ENCODE measurements around the gene APOBEC3H. TPM values are rescaled to one million over a fixed set of nuclear protein-coding genes. Genes with fewer than 3 reads are reported as not detected.

The APOBEC3H gene
- total RNA-seq, 1 experiment from 2014 or later: not detected

DNA sequence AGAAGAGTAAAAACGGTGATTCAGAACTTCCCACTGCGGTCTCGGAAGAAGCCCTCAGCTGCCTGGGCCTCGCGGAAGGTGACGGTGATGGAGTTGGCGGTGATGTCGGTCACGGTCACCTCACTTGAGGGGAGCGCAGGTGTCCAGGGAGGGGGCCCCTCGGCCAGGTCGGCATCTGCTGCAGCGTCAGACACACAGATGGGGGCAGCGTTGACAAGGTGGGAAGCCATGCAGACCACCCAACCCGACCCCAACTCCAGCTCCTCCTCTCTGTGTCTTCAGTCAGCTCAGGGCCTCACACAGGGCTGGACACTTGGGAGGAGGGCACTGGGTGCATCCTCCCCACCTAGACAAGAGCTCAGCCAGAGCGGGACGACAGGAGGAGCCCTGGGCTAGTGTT, 36.8 kb downstream of the APOBEC3H start:
- BruUV-seq (replicated peaks): no TSS peak
- POLR2A ChIA-PET: no interaction called here
- no peaks in the 10 kb centered on the region for H3K27me3 ChIP-seq (ENCODE audit: control insufficient read depth, insufficient read depth, low read length)

DNA sequence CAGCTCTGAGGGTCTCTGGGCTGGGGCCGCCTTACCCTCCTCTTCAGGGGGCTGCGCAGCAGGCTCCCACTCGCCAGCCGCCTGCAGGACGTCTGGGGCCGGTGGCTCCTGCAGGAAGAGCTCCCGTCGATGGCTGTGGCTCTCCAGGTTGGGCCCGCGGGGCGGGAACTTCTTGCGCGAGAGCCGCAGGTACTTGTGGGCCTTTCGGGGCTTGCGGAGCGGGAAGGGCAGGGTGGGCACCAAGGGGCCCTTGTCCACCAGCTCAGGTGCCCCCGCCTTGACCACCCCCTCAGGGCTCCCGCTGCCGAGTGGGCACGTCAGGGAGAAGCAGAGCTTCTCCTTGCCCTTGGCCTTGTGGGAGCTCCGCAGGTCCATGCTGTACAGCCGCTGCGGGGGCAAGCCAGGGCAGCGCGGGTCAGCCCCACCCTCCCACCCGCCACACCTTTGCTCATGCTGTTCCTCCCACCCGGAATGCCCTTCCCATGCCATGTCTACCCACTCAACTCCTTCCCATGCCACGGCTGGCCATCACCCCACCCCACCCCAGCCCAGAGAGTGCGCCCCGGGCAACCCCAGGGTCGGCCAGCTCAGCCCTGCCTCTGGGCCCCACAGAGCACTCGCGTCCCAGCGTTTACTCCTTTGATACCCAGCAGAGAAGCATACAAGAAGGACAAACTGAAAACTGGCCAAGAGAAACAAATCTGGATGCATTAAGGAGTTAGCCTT, 37.5 kb downstream of the APOBEC3H start:
- ATAC-seq (peak; percentile 13; the same call in 1 of the 2 replicates), DNase-seq (ENCODE audit: low read depth, low spot score) (no peak)
- no peaks in the 10 kb centered on the region for H3K27me3 ChIP-seq (ENCODE audit: control insufficient read depth, insufficient read depth, low read length)
- BruUV-seq (replicated peaks): no TSS peak
- no peaks in the 10 kb centered on the region for H3K36me3 ChIP-seq (ENCODE audit: control insufficient read depth, insufficient read depth, low read length)
- POLR2A ChIA-PET: no interaction called here
- CTCF ChIA-PET: interaction anchor here (0.5 kb wide), 1 partner anchor 45 kb away, joined by 3 read pairs; no protein-coding TSS in a partner anchor
- H3K4me3 ChIP-seq (ENCODE audit: low read depth in 2 of 2, low read length in 2 of 2): no peak overlapping the region
- H3K27ac ChIP-seq (ENCODE audit: low read length): no peak overlapping the region
- TF ChIP-seq TCF7L2 (IDR thresholded peaks at IDR 0.05; ENCODE audit: low read depth, low read length) (no peak), CTCF (IDR thresholded peaks at IDR 0.05) (no peak), SIN3A (IDR thresholded peaks at IDR 0.05; ENCODE audit: borderline replicate concordance, insufficient read depth, low read depth, low read length) (no peak), POLR2AphosphoS5 (IDR thresholded peaks at IDR 0.05; ENCODE audit: low read depth, low read length) (no peak)
- TF ChIP-seq, protein P1, sequence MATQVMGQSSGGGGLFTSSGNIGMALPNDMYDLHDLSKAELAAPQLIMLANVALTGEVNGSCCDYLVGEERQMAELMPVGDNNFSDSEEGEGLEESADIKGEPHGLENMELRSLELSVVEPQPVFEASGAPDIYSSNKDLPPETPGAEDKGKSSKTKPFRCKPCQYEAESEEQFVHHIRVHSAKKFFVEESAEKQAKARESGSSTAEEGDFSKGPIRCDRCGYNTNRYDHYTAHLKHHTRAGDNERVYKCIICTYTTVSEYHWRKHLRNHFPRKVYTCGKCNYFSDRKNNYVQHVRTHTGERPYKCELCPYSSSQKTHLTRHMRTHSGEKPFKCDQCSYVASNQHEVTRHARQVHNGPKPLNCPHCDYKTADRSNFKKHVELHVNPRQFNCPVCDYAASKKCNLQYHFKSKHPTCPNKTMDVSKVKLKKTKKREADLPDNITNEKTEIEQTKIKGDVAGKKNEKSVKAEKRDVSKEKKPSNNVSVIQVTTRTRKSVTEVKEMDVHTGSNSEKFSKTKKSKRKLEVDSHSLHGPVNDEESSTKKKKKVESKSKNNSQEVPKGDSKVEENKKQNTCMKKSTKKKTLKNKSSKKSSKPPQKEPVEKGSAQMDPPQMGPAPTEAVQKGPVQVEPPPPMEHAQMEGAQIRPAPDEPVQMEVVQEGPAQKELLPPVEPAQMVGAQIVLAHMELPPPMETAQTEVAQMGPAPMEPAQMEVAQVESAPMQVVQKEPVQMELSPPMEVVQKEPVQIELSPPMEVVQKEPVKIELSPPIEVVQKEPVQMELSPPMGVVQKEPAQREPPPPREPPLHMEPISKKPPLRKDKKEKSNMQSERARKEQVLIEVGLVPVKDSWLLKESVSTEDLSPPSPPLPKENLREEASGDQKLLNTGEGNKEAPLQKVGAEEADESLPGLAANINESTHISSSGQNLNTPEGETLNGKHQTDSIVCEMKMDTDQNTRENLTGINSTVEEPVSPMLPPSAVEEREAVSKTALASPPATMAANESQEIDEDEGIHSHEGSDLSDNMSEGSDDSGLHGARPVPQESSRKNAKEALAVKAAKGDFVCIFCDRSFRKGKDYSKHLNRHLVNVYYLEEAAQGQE (IDR thresholded peaks at IDR 0.05; ENCODE audit: insufficient read depth in 1 of 2, low read depth in 2 of 2, low read length in 1 of 2): no peak
- H3K4me1 ChIP-seq (ENCODE audit: control insufficient read depth, insufficient read depth, low read length): peaks cover 7% of the 10 kb centered on the region; the same call in 1 of the 2 replicates
- intact Hi-C loops (cut with micrococcal nuclease; ENCODE audit: unreplicated experiment) (no loop called here), in situ Hi-C loops (cut with HindIII; ENCODE audit: low pct_unique_long_range_greater_than_20kb, low sequenced_read_pairs) (no loop called here)
- H3K9me3 ChIP-seq (ENCODE audit: control insufficient read depth, insufficient read depth, low read depth, low read length): no peaks in the 10 kb centered on the region

More for the DNA sequence above, 36.8 kb downstream of the APOBEC3H start:
- H3K9me3 ChIP-seq (ENCODE audit: control insufficient read depth, insufficient read depth, low read depth, low read length): no peaks in the 10 kb centered on the region
- H3K36me3 ChIP-seq (ENCODE audit: control insufficient read depth, insufficient read depth, low read length): no peaks in the 10 kb centered on the region
- DNase-seq (ENCODE audit: low read depth, low spot score) (no peak), ATAC-seq (no peak)
- in situ Hi-C loops (cut with HindIII; ENCODE audit: low pct_unique_long_range_greater_than_20kb, low sequenced_read_pairs): no loop called here
- TF ChIP-seq, protein P1 (IDR thresholded peaks at IDR 0.05; ENCODE audit: insufficient read depth in 1 of 2, low read depth in 2 of 2, low read length in 1 of 2): no peak
- TF ChIP-seq SIN3A (IDR thresholded peaks at IDR 0.05; ENCODE audit: borderline replicate concordance, insufficient read depth, low read depth, low read length) (no peak), CTCF (IDR thresholded peaks at IDR 0.05) (no peak), POLR2AphosphoS5 (IDR thresholded peaks at IDR 0.05; ENCODE audit: low read depth, low read length) (no peak), TCF7L2 (IDR thresholded peaks at IDR 0.05; ENCODE audit: low read depth, low read length) (no peak)
- CTCF ChIA-PET: no interaction called here
- intact Hi-C loops (cut with micrococcal nuclease; ENCODE audit: unreplicated experiment): no loop called here
- H3K4me1 ChIP-seq (ENCODE audit: control insufficient read depth, insufficient read depth, low read length): peaks cover 7% of the 10 kb centered on the region; the same call in 1 of the 2 replicates
- H3K4me3 ChIP-seq (ENCODE audit: low read depth in 2 of 2, low read length in 2 of 2): no peak overlapping the region
- no peak overlapping the region for H3K27ac ChIP-seq (ENCODE audit: low read length)

Measured in Panc1 (cell line).